ENCODE measurements around the gene SEMA5A. TPM values are rescaled to one million over a fixed set of nuclear protein-coding genes. Genes with fewer than 3 reads are reported as not detected.

SEMA5A gene
- total and polyA plus RNA-seq, 2 donors (not counting 1 experiment from before 2014, with no cell fraction given) = not detected

GRCh38 chr5:9343146-9343850 lies 202.6 kb downstream of the SEMA5A start:
- POLR2A ChIA-PET = no interaction called here
- ATAC-seq (ENCODE audit: low read depth) (no peak), DNase-seq (no peak)
- Mint-ChIP-seq H3K27ac (no peak overlapping the region), H3K4me3 (no peak overlapping the region), H3K4me1 (no peaks in the 10 kb centered on the region), H3K27me3 (no peaks in the 10 kb centered on the region), H3K9me3 (ENCODE audit: insufficient read depth) (no peaks in the 10 kb centered on the region)
- Histone ChIP-seq H2AFZ (ENCODE audit: insufficient read depth, low read depth, low read length, poor library complexity, severe bottlenecking) (no peak overlapping the region), H3K79me2 (ENCODE audit: control insufficient read depth, insufficient read depth, low read length) (no peaks in the 10 kb centered on the region), H3K4me3 (ENCODE audit: control extremely low read depth in 1 of 5, extremely low read depth in 1 of 5, insufficient read depth in 1 of 5, low read depth in 2 of 5, low read length in 4 of 5) (no peak overlapping the region), H3K27ac (ENCODE audit: low read length in 2 of 2) (no peak overlapping the region), H3K9ac (ENCODE audit: low read length) (no peak overlapping the region), H4K20me1 (ENCODE audit: control insufficient read depth, insufficient read depth, low read length, poor library complexity, severe bottlenecking) (no peaks in the 10 kb centered on the region), H3K27me3 (replicated peaks in 1 of 4; ENCODE audit: control extremely low read depth in 1 of 4, control insufficient read depth in 3 of 4, insufficient read depth in 4 of 4, low read length in 3 of 4) (no peaks in the 10 kb centered on the region), H3K9me3 (ENCODE audit: control extremely low read depth in 1 of 3, control insufficient read depth in 2 of 3, insufficient read depth in 1 of 3, low read length in 2 of 3) (peaks cover 0 to 10% (median 0%) of the 10 kb centered on the region in 3 donors), H3K4me1 (ENCODE audit: control insufficient read depth in 2 of 2, insufficient read depth in 2 of 2, low read length in 2 of 2) (no peaks in the 10 kb centered on the region), H3K4me2 (replicated peaks; ENCODE audit: low read depth, low read length, poor library complexity, severe bottlenecking) (no peak overlapping the region), H3K36me3 (replicated peaks in 1 of 2; ENCODE audit: control extremely low read depth in 1 of 2, control insufficient read depth in 1 of 2, extremely low read depth in 1 of 2, insufficient read depth in 2 of 2, low read length in 1 of 2) (no peaks in the 10 kb centered on the region)
- CTCF ChIA-PET = no interaction called here
- TF ChIP-seq, protein P1, sequence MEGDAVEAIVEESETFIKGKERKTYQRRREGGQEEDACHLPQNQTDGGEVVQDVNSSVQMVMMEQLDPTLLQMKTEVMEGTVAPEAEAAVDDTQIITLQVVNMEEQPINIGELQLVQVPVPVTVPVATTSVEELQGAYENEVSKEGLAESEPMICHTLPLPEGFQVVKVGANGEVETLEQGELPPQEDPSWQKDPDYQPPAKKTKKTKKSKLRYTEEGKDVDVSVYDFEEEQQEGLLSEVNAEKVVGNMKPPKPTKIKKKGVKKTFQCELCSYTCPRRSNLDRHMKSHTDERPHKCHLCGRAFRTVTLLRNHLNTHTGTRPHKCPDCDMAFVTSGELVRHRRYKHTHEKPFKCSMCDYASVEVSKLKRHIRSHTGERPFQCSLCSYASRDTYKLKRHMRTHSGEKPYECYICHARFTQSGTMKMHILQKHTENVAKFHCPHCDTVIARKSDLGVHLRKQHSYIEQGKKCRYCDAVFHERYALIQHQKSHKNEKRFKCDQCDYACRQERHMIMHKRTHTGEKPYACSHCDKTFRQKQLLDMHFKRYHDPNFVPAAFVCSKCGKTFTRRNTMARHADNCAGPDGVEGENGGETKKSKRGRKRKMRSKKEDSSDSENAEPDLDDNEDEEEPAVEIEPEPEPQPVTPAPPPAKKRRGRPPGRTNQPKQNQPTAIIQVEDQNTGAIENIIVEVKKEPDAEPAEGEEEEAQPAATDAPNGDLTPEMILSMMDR (IDR thresholded peaks at IDR 0.05) = no peak
- TF ChIP-seq EZH2 (IDR thresholded peaks at IDR 0.05; ENCODE audit: borderline replicate concordance, insufficient read depth, low read depth, low read length, poor library complexity, severe bottlenecking) = no peak
- intact Hi-C loops (cut with micrococcal nuclease) = no loop called here
- WGBS (ENCODE audit: insufficient coverage) = 53% methylated on average over 2 of the region's 3 CpGs

DNA sequence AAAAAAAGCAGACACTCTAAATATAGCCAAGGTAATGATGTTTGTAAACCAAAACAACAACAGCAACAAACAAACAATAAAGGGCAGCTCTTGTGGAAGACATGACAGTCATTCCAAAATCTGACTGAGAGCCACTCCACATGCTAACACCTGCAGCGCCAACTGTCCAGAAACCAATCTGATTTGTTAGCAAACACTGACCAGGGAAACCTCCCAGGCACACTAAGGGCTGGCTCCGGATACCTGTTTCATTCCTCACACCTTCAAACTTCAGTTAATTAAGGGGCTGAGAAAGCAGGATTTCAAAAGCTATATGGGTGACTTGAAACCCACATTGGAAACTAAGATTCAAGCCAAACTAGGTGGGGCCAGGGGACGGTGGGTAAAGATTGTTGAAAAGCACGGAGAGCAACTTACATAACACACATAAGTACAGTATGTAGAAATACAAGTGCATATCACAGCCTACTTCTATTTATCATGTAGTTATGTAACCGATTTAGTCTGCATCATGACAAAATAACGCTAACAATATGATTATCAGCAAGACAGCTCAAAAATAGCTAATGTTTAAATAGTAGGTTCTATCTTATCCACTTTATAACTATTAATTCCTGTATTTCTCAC lies 203.6 kb downstream of the SEMA5A start:
- H3K4me3 Mint-ChIP-seq = no peak overlapping the region
- H3K27me3 Mint-ChIP-seq = no peaks in the 10 kb centered on the region
- Histone ChIP-seq H3K9ac (ENCODE audit: low read length) (no peak overlapping the region), H3K9me3 (ENCODE audit: control extremely low read depth in 1 of 3, control insufficient read depth in 2 of 3, insufficient read depth in 1 of 3, low read length in 2 of 3) (peaks cover 0 to 7% (median 0%) of the 10 kb centered on the region in 3 donors), H3K27ac (ENCODE audit: low read length in 2 of 2) (no peak overlapping the region), H3K4me3 (ENCODE audit: control extremely low read depth in 1 of 5, extremely low read depth in 1 of 5, insufficient read depth in 1 of 5, low read depth in 2 of 5, low read length in 4 of 5) (no peak overlapping the region), H3K36me3 (replicated peaks in 1 of 2; ENCODE audit: control extremely low read depth in 1 of 2, control insufficient read depth in 1 of 2, extremely low read depth in 1 of 2, insufficient read depth in 2 of 2, low read length in 1 of 2) (no peaks in the 10 kb centered on the region), H4K20me1 (ENCODE audit: control insufficient read depth, insufficient read depth, low read length, poor library complexity, severe bottlenecking) (no peaks in the 10 kb centered on the region), H3K4me1 (ENCODE audit: control insufficient read depth in 2 of 2, insufficient read depth in 2 of 2, low read length in 2 of 2) (no peaks in the 10 kb centered on the region), H3K27me3 (replicated peaks in 1 of 4; ENCODE audit: control extremely low read depth in 1 of 4, control insufficient read depth in 3 of 4, insufficient read depth in 4 of 4, low read length in 3 of 4) (no peaks in the 10 kb centered on the region), H2AFZ (ENCODE audit: insufficient read depth, low read depth, low read length, poor library complexity, severe bottlenecking) (no peak overlapping the region), H3K79me2 (ENCODE audit: control insufficient read depth, insufficient read depth, low read length) (no peaks in the 10 kb centered on the region), H3K4me2 (replicated peaks; ENCODE audit: low read depth, low read length, poor library complexity, severe bottlenecking) (no peak overlapping the region)
- TF ChIP-seq, protein P1 (IDR thresholded peaks at IDR 0.05) = no peak
- no peak for TF ChIP-seq EZH2 (IDR thresholded peaks at IDR 0.05; ENCODE audit: borderline replicate concordance, insufficient read depth, low read depth, low read length, poor library complexity, severe bottlenecking)
- no peak overlapping the region for H3K27ac Mint-ChIP-seq
- intact Hi-C loops (cut with micrococcal nuclease) = no loop called here
- ChIA-PET POLR2A (no interaction called here), CTCF (no interaction called here)
- no peak for DNase-seq
- no peaks in the 10 kb centered on the region for H3K4me1 Mint-ChIP-seq
- H3K9me3 Mint-ChIP-seq (ENCODE audit: insufficient read depth) = no peaks in the 10 kb centered on the region
- ATAC-seq (ENCODE audit: low read depth) = no peak
- WGBS (ENCODE audit: insufficient coverage) = no CpG with 5 or more reads among the region's 6 CpGs

Measured in B cell (primary cell).